Gastrocnemius medialis (tissue), 4 donors: ENCODE measurements around the gene ATP9A.

Experiments used
- CTCF ChIP-seq, 5 experiments: fragments of 450-650 bp in 3 of 5; fragments of 200-600 bp in 2 of 5; sonication (generic) in 2 of 5; IDR thresholded peaks in 4 of 5; conservative IDR thresholded peaks in 1 of 5; 1 replicate in 4 of 5; 2 replicates in 1 of 5; pipeline ENCODE4 v1.5.1; 2016 to 2019; ENCODE audit warnings: antibody characterized with exemption in 5 of 5, mild to moderate bottlenecking in 3 of 5, moderate library complexity in 3 of 5
- POLR2A ChIP-seq, 2 donors: fragments of 450-650 bp; IDR thresholded peaks; one replicate each; pipeline ENCODE4 v1.6.1; 2017; ENCODE audit warnings: antibody characterized with exemption in 2 of 2, mild to moderate bottlenecking in 2 of 2, moderate library complexity in 2 of 2

GRCh38 chr20:51614687-51615086 is 153.5 kb downstream of the ATP9A start:
- TF ChIP-seq CTCF (IDR thresholded peaks at IDR 0.05 in 4 of 5, conservative IDR thresholded peaks at IDR 0.05 in 1 of 5) (no peak), POLR2A (IDR thresholded peaks at IDR 0.05) (no peak)
